ENCODE data around the gene PREX1. TPM values are rescaled to one million over a fixed set of nuclear protein-coding genes. Genes with fewer than 3 reads are reported as not detected.

PREX1 gene
- polyA plus RNA-seq, 1 donor (not counting 4 experiments of a cell fraction or from before 2014, with no cell fraction given) = 0.22 TPM

GRCh38 chr20:48805716-48806115 is 22.1 kb downstream of the PREX1 start:
- Histone ChIP-seq H3K9me1 (ENCODE audit: control insufficient read depth, extremely low read depth, insufficient read depth, low read length) (no peaks in the 10 kb centered on the region), H3K4me2 (ENCODE audit: control insufficient read depth, extremely low read depth, insufficient read depth, low read depth, low read length) (no peak overlapping the region), H3K4me3 (ENCODE audit: control insufficient read depth in 2 of 3, extremely low read depth in 1 of 3, insufficient read depth in 2 of 3, low read depth in 1 of 3, low read length in 3 of 3) (no peak overlapping the region), H3K9ac (ENCODE audit: control insufficient read depth, extremely low read depth, insufficient read depth, low read length) (no peak overlapping the region), H3K4me1 (ENCODE audit: control insufficient read depth, extremely low read depth, insufficient read depth, low read length) (no peaks in the 10 kb centered on the region), H3K79me2 (ENCODE audit: control insufficient read depth, insufficient read depth, low read length) (no peaks in the 10 kb centered on the region), H3K9me3 (ENCODE audit: control insufficient read depth, low read depth, low read length) (peaks cover 4% of the 10 kb centered on the region), H3K36me3 (ENCODE audit: control insufficient read depth in 2 of 2, extremely low read depth in 1 of 2, insufficient read depth in 2 of 2, low read length in 2 of 2) (no peaks in the 10 kb centered on the region), H2AFZ (ENCODE audit: control insufficient read depth, low read length) (no peak overlapping the region), H4K20me1 (ENCODE audit: control insufficient read depth, extremely low read depth, insufficient read depth, low read length) (no peaks in the 10 kb centered on the region), H3K27ac (ENCODE audit: control insufficient read depth, insufficient read depth, low read length) (no peak overlapping the region), H3K27me3 (ENCODE audit: control insufficient read depth, extremely low read depth, insufficient read depth, low read length) (peaks cover 4% of the 10 kb centered on the region)
- FAIRE-seq = no peak
- dilution Hi-C loops (cut with MboI; ENCODE audit: extremely low pct_ligation_motif_present, low sequenced_read_pairs) = no loop called here
- TF ChIP-seq CTCF (optimal IDR thresholded peaks at IDR 0.05 in 1 of 3, IDR thresholded peaks at IDR 0.05 in 1 of 3, conservative IDR thresholded peaks at IDR 0.05 in 1 of 3; ENCODE audit: extremely low read depth in 1 of 3, insufficient read depth in 2 of 3, low read length in 3 of 3) (no peak), EZH2 (IDR thresholded peaks at IDR 0.05; ENCODE audit: low read length) (no peak)
- no peak for DNase-seq (ENCODE audit: low read depth, low spot score)

- no peaks in the 10 kb centered on the region for H3K79me2 ChIP-seq (ENCODE audit: control insufficient read depth, insufficient read depth, low read length)
- H3K36me3 ChIP-seq (ENCODE audit: control insufficient read depth in 2 of 2, extremely low read depth in 1 of 2, insufficient read depth in 2 of 2, low read length in 2 of 2) = no peaks in the 10 kb centered on the region
- peaks cover 4% of the 10 kb centered on the region for H3K9me3 ChIP-seq (ENCODE audit: control insufficient read depth, low read depth, low read length)
- no peak overlapping the region for H3K9ac ChIP-seq (ENCODE audit: control insufficient read depth, extremely low read depth, insufficient read depth, low read length)
- peaks cover 4% of the 10 kb centered on the region for H3K27me3 ChIP-seq (ENCODE audit: control insufficient read depth, extremely low read depth, insufficient read depth, low read length)
- H3K4me3 ChIP-seq (ENCODE audit: control insufficient read depth in 2 of 3, extremely low read depth in 1 of 3, insufficient read depth in 2 of 3, low read depth in 1 of 3, low read length in 3 of 3) = no peak overlapping the region
- FAIRE-seq = no peak
- H2AFZ ChIP-seq (ENCODE audit: control insufficient read depth, low read length) = no peak overlapping the region
- no peak overlapping the region for H3K4me2 ChIP-seq (ENCODE audit: control insufficient read depth, extremely low read depth, insufficient read depth, low read depth, low read length)
- no peaks in the 10 kb centered on the region for H3K4me1 ChIP-seq (ENCODE audit: control insufficient read depth, extremely low read depth, insufficient read depth, low read length)
- H3K27ac ChIP-seq (ENCODE audit: control insufficient read depth, insufficient read depth, low read length) = no peak overlapping the region
- no peak for TF ChIP-seq CTCF (optimal IDR thresholded peaks at IDR 0.05 in 1 of 3, IDR thresholded peaks at IDR 0.05 in 1 of 3, conservative IDR thresholded peaks at IDR 0.05 in 1 of 3; ENCODE audit: extremely low read depth in 1 of 3, insufficient read depth in 2 of 3, low read length in 3 of 3)
- TF ChIP-seq EZH2 (IDR thresholded peaks at IDR 0.05; ENCODE audit: low read length) = no peak
- dilution Hi-C loops (cut with MboI; ENCODE audit: extremely low pct_ligation_motif_present, low sequenced_read_pairs) = no loop called here
- no peaks in the 10 kb centered on the region for H4K20me1 ChIP-seq (ENCODE audit: control insufficient read depth, extremely low read depth, insufficient read depth, low read length)
- no peaks in the 10 kb centered on the region for H3K9me1 ChIP-seq (ENCODE audit: control insufficient read depth, extremely low read depth, insufficient read depth, low read length)
- no peak for DNase-seq (ENCODE audit: low read depth, low spot score)
These were observed 22.5 kb downstream of the PREX1 start for GRCh38 chr20:48805286-48805685.
